ELR (cell line): ENCODE results near the gene CELA1.

Source experiments
- DNase-seq: peaks from one replicate; pipeline ENCODE4 v3.0.0-alpha.2; 2015; ENCODE audit warnings: low read depth

The CELA1 gene

GRCh38 chr12:51374856-51375255 is 28.4 kb upstream of the CELA1 start:
- no peak for DNase-seq

- DNase-seq = no peak
Observed at GRCh38 chr12:51374361-51374760, 27.9 kb upstream of the CELA1 start.

DNA sequence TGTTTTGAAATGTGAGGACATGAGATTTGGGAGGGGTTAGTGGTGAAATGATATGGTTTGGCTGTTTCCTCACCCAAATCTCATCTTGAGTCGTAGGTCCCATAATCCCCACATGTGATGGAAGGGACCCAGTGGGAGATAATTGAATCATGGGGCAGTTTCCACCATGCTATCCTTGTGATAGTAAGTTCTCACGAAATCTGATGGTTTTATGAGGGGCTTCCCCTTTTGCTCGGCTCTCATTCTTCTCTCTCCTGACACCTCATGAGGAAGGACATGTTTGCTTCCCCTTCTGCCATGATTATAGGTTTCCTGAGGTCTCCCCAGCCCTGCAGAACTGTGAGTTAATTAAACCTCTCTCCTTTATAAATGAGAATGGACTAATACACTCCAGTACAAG is 26.7 kb upstream of the CELA1 start:
- no peak for DNase-seq

- DNase-seq = no peak
Observed at GRCh38 chr12:51372021-51372420, 25.5 kb upstream of the CELA1 start.

GRCh38 chr12:51371295-51371953 is 24.9 kb upstream of the CELA1 start:
- DNase-seq = peak; percentile 99

GRCh38 chr12:51370667-51371066 is 24.2 kb upstream of the CELA1 start:
- no peak for DNase-seq

DNA sequence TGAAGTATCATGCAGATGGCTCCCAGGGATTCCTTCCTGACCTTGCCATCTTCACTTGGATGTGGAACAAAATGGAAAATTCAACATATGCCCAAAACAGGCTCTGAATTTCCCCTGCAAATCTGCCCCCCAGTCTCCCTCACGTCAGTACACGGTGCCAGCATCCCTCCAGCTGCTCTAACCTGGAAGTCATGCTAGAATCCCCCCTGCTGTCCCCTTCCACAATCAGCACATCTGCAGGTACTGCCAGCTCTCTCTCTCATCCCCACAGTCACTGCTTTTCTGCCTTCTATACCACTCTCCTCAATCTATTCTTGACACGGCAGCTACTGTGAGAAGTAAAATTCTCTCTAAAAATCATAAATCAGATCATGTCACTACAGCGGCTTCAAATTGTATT is 23.1 kb upstream of the CELA1 start:
- no peak for DNase-seq

GRCh38 chr12:51368640-51369517 is 22.4 kb upstream of the CELA1 start:
- DNase-seq = peak; percentile 70

DNA sequence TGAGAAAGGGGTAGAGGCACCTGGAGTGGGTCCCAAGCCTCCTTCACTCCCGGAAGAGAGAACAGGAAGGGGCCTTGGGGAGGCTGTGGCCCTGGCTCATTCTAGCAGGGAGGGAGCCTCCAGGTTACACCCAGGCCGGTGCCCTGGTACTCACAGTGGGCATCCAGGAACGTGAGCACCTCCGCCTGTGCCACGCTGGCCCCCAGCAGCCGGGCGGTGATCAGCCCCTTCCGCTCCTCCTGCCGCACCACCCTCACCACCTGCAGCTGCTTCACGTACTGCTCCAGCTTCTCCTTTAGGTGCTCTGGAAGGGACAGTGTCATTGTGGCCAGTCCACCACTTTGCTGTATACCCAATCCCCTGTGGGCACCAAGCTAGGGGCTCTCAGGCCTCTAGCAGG is 18.8 kb upstream of the CELA1 start:
- no peak for DNase-seq

- DNase-seq = no peak
Observed at GRCh38 chr12:51364001-51364400, 17.5 kb upstream of the CELA1 start.

DNA sequence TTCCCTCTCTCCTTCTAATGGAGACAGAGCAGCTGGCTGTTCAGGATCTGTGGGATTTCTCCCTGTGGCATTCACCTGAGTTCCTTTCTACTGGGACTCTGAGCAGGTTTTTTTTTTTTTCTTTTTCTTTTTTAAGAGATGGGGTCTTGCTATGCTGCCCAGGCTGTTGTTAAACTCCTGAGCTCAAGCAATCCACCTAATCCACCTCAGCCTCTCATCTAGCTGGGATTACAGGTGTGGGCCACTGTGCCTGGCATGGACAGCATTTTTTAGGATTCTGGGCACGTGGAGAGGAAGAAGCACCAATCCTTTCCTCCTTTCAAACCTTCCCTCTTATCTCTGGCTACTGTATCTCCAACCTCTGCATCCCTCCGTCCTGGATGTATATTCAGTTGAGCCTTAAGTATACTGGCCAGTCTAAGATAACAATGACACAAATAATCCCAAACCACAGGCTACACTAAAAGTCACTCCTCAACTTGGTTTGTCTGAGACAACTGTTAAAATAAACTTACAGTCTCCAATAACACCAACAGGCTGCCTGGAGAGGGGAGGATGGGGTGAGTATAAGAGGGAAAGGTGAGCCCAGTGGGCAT is 16.4 kb upstream of the CELA1 start:
- DNase-seq = no peak

GRCh38 chr12:51362307-51362706 is 15.8 kb upstream of the CELA1 start:
- no peak for DNase-seq

DNA sequence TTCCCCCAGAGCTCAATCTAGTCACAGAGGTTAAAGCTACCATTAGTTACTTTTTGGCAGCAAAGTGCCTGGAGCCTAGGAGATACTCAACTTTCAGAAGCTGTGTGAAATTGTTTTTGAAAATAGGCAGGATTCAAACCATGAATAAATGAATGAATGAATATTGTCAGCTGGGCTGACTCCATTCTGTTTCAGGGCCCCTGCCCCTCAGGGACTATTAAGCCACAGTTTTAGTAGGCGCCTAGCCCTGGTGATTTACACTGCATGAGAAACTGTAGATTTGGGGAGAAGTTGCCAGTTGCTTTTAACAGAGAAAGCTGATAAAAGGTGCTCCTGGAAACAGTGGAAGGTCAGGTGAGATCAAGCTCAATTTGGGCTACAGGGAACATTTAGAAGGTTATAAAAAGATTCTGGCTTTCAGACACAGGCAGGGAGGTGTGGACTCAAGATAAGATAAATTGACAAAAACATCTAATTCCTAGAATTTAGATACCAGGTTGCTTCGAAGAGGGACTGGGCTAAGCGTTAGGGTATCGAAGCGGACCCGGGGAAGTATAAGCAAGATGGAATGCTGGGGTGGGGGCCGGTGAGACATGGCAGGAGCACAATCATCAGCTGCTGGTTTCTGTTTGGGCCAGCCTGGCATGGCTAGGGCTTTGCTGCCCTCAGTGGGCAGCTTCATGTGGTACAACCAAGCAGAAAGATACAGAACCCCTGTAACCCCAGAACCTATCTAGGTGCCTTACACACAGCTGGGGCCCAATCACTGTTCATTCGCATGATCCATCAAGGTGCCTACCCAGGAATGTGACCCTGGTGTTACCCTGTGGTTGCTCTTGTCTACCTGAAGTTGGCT is 14.9 kb upstream of the CELA1 start:
- no peak for DNase-seq

DNA sequence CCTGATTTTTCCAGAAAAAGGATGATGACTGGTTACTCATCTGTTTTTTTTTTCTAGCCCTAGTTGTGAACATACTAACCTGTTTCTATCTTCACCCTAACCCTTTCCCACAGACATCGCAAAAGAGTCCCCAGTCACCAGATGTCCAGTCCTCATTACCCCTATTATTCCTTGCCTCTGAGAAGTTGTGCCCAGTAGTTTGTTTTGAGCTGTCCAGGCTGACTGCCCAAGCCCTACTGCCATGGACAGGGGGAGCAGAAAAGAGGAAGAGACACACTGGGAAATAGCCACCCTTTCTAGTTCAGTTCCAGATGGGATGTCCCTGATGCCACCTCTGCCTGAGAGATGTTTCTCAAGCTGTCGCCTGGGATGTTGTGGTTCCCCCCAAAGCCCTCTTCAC is 13.8 kb upstream of the CELA1 start:
- DNase-seq = no peak

- DNase-seq = no peak
Observed at GRCh38 chr12:51359851-51360250, 13.4 kb upstream of the CELA1 start.

DNA sequence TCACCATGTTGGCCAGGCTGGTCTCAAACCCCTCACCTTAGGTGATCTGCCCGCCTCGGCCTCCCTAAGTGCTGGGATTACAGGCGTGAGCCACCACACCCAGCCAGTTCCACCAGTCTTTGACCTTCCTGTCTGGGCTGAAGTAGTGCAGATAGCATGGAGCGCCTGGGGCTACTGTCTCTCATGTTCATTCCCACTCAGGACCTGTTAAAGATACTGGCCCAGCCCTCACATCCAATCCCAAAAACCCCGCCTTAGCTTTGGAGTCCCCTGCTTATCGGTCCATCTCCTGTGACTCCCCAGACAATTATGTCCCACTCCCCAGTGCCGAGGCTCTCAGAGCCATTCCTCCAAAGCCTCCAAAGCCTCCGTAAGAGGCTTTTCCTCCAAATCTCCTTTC is 12.0 kb upstream of the CELA1 start:
- DNase-seq = no peak

GRCh38 chr12:51357374-51358047 is 11.0 kb upstream of the CELA1 start:
- DNase-seq = no peak

GRCh38 chr12:51351913-51352532 is 5.5 kb upstream of the CELA1 start:
- DNase-seq = peak; percentile 65

DNA sequence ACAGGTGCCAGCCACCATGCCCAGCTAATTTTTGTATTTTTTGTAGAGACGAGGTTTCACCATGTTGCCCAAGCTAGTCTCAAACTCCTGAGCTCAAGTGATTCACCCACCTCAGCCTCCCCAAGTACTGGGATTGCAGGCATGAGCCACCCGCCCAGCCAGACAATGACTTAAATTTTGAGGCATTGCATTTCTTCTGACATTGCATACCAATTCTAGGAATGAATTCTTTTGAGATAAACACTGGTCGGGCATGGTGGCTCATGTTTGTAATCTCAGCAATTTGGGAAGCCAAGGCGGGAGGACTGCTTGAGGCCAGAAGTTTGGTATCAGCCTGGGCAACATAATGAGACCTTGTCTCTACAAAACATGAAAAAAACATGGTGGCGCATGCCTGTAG is 2.5 kb upstream of the CELA1 start:
- peak; percentile 55 for DNase-seq

- no peak for DNase-seq
Observed at GRCh38 chr12:51348116-51348515, 1.6 kb upstream of the CELA1 start.

GRCh38 chr12:51345681-51346080 is 798 bp downstream of the CELA1 start:
- DNase-seq = peak; percentile 31
